Frontal cortex (tissue), 4 donors: Measurements from ENCODE around the gene MST1R. TPM values are rescaled to one million over a fixed set of nuclear protein-coding genes. Genes with fewer than 3 reads are reported as not detected.
"Not testable (repeated sequence)": the region's sequence is repeated elsewhere in the genome, so short reads cannot be mapped to it uniquely, and the experiment has no call there.

Source experiments
- DNase-seq, 2 donors: peaks; one replicate each; pipeline ENCODE4 v3.0.0; 2012; ENCODE audit warnings: low spot score in 2 of 2
- FAIRE-seq: peaks from 2 replicates; lab custom pipeline; 2012; peaks lifted over from hg19 to GRCh38; lab: Jason Lieb, UNC
- total RNA-seq: library from RNA; depleted of rRNA; stranded (reverse); fragments of >200 nt; gene quantifications from one replicate; pipeline ENCODE4 v1.2.3, GENCODE V29; 2014
- donor health status: control.
- donor health status: control.
- donor health status: control.

The MST1R gene
- total RNA-seq: 0.41 TPM

DNA sequence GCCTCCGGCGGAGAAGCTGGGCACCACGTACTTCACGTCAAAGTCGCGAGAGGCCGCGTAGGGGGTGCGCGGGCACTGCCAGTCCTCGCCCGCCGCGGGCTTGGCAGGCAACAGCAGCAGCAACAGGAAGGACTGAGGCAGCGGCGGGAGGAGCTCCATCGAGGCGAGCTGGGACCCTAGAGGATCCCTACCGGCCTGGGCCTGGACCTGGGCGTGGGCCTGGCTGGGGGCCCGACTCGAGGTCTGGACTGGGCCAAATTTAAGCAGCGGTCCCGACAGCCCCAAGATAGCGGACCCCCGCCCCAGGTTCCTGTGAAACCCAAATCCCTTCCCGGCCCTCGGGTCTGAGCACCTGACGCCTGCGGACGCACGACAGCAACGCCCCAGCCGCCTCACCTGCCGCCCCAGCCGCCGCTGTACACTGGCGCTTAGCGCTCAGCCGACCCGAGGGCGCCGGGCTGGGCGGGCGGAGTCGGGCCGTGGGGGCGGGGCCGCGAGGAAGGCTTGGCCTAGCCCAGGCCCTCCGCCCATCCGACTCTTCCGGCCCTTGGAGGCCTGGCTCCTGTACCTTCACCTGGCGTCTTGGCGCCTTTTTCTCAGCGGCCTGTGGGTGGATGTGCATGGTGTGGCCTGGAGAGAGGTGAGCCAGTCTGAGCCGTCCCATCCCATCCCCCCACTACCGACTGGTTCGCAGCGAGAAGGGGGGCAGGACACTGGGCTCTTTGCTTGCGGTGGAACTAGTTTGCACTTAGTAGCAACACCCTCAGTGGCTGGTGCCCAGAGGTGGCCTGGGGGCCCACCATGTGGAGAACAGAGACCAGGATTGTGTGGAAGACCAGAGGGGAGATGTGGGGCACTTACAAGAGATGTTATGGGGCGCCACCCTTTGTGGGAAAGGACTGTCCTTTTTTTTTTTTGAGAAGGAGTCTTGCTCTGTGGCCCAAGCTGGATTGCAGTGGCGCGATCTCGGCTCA lies at the start of gene MST1R:
Gene MST1R (minus strand): TSS at position 423 of the 974 bp plus-strand sequence. CDS start 264 bp downstream, at position 159.
- DNase-seq (no peak), FAIRE-seq (no peak)

DNA sequence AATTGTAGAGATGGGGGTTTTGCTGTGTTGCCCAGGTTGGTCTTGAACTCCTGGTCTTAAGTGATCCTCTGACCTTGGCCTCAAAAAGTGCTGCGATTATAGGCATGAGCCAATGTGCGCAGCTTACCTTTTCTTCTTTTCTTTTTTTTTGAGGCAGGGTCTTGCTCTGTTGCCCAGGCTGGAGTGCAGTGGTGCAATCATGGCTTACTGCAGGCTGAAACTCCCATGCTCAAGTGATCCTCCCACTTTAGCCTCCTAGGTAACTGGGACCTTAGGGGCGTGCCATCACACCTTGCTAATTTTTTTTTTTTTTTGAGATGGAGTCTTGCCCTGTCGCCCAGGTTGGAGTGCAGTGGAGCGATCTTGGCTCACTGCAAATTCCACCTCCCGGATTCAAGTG lies 49.3 kb upstream of the MST1R start:
- no peak for FAIRE-seq
- no peak for DNase-seq

DNA sequence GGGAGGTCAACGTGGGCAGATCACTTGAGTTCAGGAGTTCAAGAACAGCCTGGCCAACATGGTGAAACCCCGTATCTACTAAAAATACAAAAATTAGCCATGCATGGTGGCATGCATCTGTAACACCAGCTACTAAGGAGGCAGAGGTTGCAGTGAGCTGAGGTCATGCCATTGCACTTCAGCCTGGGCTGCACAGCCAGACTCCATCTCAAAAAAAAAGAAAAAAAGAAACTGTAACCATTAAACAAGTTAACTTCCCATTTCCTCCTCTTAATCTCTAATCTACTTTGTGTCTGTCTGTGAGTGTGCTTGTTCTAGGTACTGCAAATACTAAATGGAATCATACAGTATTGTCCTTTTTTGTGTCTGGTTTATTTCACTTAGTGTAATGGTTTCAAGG lies 39.0 kb upstream of the MST1R start:
- FAIRE-seq (no peak), DNase-seq (no peak)

DNA sequence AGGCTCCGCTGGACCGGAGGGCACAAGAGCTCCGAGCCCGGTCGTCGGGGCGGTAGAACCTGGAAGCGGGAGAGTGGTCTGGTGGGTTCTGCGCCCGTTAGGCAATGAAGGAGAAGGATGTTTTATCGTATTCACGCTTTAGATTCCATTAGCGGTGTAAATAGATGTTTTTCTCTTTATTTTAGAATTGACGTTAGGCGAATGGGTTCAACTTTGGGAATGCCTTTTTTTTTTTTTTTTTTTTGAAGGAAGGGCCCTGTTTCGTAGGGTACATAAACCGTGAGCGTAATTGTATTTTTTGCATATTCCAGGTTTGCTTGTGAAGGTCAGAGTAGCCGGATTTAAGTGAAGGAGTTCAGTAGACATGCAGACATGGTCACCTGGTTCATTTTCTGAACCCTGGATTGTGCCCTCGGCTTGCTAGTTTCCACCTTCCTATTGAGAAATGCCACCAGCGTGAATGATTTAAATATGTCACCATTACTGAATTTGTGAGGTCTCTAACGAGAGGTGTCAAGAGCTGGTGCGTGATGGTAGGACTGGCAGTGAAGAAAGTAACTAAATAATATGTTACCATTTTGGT lies 37.1 kb upstream of the MST1R start:
- no peak for FAIRE-seq
- DNase-seq: peak in 1 of 2 donors; percentile 32

DNA sequence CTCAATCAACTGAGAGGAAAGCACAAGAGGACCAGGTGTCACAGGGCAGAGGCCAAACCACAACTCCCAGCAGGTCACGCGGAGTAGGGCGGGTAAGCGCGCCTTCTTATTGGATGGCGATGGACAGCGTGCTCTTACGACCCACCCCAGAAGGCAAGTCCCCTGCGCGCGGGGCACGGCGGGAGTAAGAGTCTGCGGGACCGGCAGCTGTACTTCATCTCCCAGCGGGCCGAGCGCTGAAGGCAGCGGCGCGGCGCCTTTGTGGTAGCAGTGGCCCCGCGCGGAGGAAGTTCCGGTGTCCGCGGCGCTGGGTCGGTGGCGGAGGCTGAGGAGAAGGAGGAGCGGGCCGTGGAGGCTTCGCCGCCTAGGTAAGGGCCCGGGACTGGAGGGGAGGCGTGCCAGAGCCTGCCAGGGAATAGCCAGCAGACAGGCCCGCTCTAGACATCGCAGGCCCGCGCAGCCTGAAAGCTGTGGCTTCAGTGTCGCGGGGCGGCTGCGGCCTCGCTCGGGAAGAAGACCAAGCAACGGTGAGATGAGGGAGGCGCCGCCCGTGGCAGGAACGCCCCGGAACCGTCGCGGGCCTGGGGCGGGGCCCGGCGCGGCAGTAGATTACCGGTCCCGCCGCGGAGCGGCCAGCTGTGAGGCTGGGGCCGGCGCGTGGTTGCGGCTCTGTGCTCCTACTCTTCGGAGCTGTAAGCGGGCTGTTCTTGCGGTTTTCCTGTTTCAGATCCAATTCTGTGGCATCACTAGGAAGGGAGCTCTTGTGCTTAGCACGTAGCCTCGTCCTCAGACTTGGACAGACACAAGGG lies 36.4 kb upstream of the MST1R start, which contains the start of gene RBM6:
Gene RBM6 (plus strand): TSS at position 293 of the 809 bp plus-strand sequence. CDS start 22,492 bp downstream, outside the sequence.
- FAIRE-seq (no peak), DNase-seq (peak; percentile 95 to 98)

DNA sequence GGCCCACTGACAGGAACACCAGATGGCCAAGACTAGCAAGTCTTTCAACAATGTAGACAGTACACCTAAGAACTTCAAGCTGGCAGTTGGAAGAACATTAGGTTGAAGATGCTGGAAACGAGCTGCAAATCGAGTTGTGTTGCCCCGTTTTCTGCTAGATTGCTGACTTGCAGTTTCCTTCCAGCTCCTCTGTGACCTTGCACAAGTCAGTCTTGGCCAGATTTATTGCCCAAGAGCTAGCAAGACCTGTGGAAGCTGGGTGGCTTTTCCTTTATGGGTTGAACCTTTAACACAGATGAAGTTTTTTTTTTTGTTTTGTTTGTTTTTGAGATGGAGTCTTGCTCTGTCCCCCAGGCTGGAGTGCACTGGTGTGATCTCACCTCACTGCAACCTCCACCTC lies 33.4 kb upstream of the MST1R start:
- FAIRE-seq: no peak
- DNase-seq: no peak

DNA sequence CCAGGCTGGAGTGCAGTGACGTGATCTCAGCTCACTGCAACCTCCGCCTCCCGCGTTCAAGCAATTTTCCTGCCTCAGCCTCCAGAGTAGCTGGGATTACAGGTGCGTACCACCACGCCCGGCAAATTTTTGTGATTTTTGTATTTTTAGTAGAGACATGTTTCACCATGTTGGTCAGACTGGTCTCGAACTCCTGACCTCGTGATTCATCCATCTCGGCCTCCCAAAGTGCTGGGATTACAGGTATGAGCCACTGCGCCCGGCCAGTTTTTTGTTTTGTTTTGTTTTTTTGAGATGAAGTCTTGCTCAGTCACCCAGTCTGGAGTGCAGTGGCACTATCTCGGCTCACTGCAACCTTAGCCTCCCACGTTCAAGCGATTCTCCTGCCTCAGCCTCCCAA lies 28.6 kb upstream of the MST1R start:
- FAIRE-seq, DNase-seq: not testable (repeated sequence)

DNA sequence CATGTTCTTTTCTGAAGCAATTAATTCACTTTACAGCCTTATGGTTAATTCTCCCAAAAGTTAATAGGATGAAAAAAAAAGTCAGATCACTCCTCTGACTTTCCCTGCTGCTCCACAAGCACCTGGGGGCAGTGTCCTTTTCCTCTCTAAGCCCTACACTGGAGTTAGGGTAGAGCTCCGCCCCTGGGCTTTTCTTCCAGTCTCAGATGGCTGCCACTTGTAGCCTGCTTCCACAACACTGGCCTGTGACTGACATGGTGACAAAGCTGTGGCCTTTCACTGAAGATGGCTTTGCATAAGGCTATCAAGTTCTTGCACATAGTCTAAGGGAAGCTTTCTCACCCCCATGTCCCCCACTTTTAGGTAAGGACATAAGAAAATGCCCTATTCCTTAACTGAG lies 27.2 kb upstream of the MST1R start:
- DNase-seq: no peak
- no peak for FAIRE-seq

DNA sequence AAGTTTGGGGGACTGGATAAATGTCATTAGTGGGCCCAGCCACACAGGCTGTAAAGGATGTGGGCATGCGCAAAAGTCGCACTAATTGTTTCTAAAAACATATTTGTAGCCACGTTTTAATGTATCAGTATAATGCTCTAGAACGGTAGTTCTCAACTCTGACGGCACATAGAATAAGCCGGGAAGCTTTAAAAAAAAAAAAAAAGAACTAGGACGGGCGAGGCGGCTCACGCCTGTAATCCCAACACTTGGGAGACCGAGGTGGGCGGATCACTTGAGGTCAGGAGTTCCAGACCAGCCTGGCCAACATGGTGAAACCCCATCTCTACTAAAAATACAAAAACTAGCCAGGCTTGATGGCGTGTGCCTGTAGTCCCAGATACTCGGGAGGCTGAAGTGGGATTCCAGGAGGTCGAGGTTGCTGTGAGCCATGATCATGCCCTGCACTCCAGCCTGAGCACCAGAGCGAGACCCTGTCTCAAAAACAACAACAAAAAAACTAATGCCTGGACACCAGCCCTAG lies 26.6 kb upstream of the MST1R start:
- DNase-seq: no peak
- no peak for FAIRE-seq

DNA sequence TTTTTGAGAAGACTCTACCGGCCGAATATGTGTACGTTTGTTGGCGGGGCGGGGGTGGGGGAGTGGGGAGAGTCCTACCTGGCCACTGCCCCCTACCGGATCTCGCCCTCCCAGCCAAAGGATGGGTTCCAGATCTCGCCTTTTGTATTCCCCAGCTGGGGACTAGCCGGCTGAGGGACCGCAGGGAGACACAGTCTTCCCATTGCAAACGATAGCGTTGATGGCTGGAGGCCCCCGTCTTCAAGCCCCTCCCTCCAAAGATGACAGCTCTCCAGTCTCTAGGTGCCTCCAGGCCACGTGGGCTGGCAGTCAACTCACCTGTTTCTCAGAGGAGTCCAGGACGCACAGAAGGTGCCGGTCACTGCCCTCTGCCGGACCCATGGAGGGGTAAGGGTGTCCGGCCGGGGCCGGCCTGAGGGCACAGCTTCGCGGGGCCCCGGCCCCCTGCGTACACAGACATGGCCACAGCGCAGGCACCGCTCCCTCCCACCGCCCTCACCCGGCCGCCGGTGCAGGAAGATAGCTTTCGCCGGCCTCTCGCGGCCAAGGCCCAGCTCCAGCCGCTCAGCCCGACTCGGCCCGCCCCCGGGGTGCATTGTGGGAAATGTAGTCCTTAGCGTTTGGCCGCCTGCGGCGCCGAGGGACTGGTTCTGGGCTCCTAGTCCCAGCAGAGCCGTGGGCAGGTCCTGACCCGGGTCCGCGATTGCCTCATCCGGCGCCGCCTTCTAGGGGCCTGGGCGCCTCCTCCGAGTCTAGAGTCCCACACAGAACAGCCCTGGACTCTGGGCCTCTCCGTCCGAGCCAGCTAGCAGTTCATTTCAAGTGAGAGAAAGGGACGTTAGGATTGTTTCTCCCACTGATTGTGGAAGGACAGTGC lies 25.9 kb upstream of the MST1R start, which contains the start of gene MON1A:
Gene MON1A (minus strand): TSS at position 521 of the 877 bp plus-strand sequence. CDS start 16,465 bp downstream, outside the sequence.
- FAIRE-seq: no peak
- DNase-seq: peak; percentile 76 to 81

DNA sequence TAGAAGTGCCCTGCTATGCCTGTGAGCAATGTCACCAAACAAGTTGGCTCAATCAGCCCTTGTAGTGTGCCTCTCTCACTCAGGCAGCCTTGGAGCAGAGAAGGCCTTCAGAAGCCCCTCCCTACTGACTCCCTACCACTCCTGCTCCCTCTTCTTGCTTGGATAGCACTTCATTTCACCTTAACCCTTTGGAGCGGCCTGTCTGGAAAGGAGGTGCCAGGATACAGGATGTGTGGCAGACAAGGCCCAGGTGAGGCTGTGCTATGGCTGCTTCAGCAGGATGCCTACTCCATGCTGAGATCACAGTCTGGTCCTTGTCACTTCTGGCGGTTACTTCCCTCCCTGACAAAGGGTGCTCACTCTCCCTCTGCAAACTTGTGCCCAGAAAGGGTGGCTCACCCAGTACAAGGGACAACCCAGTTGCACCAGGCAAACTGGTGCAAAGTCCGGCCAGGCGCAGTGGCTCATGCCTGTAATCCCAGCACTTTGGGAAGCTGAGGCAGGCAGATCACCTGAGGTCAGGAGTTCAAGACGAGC lies 24.9 kb upstream of the MST1R start:
- no peak for FAIRE-seq
- DNase-seq: no peak

DNA sequence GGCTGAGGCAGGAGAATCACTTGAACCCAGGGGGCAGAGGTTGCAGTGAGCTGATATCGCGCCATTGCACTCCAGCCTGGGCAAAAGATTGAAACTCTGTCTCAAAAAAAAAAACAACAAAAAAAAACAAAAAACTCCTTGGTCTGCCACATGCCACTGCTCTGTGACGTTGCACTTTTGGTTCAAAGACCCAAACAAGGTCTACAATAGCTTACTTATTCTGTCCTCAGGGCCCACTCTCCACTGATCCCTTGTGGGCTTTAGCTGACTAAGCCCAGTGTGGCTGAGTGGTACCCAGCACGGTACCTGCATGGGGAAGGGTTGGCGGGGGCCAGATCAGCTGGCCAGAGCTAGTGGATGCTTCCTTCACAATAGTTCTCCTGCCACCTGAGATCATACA lies 24.1 kb upstream of the MST1R start:
- no peak for FAIRE-seq
- no peak for DNase-seq

DNA sequence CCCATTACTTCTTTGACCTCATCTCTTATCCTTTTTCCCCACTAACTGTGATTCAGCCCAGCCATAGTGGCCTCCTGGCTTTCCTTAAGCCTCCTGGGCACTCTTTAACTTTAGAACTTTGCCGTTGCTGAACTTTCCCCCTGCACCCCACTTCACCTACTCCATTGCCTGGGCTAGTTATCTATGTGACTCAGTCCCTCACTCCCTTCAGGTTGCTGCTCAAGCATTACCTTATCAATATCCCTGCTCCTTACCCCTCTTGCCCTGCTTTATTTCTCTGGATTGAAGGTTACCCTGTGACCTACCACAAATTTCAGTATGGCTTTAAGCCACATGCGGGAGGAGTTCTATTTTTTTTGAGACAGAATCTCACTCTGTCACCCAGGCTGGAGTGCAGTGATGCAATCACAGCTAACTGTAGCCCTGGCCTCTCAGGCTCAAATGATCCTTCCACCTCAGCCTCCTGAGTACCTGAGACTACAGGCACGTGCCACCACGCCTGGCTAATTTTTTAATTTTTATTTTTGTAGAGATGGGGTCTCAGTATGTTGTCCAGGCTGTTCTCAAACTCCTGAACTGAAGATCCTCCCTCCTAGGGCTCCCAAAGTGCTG lies 22.6 kb upstream of the MST1R start:
- DNase-seq: no peak
- no peak for FAIRE-seq

DNA sequence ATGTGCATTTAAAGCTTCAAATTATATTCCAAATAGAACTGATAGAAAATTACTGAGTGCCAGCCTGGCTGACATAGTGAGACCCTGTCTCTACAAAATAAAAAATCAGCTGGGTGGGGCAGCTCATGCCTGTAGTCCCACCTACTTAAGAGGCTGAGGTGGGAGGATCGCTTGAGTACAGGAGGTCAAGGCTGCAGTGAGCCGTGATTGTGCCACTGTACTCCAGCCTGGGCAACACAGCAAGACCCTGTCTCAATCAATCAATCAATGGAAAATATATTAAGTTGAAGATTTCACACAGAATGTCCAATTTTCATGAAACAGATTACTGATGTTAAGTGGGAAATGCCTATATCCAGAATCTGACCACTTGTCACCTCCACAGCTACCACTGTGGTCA lies 21.8 kb upstream of the MST1R start:
- FAIRE-seq (no peak), DNase-seq (no peak)

DNA sequence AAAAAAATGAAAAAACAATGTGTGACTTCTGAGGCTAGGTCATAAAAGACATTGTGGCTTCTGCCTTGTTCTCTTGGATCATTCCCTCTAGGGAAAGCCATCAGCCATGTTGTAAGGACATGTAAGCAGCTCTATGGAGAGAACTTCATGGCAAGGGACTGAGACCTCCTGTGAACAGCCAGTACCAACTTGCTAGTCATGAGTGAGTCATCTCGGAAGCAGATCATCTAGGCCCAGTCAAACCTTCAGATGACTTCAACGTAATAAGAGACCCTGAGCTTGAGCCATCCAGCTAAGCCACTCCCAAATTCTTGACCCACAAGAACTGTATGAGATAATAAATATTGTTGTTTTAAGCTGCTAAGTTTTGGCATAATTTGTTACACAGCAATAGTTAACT lies 21.0 kb upstream of the MST1R start:
- DNase-seq (no peak), FAIRE-seq (no peak)

DNA sequence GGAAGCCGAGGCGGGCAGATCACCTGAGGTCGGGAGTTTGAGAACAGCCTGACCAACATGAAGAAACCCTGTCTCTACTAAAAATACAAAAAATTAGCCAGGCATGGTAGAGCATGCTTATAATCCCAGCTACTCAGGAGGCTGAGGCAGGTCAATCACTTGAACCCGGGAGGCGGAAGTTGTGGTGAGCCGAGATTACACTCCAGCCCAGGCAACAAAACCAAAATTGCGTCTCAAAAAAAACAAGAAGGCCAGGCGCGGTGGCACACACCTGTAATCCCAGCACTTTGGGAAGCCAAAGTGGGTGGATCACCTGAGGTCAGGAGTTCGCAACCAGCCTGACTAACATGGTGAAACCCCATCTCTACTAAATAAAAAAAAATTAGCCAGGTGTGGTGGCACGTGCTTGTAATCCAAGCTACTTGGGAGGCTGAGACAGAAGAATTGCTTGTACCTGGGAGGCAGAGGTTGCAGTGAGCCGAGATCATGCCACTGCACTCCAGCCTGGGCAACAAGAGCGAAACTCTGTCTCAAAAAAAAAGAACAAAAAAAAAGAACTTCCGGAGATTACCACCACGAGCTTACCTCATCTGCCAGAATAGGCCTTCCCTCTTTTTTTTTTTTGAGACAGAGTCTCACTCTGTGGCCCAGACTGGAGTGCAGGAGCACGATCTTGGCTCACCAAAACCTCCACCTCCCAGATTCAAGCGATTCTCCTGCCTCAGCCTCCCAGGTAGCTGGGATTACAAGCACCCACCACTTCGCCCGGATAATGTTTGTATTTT lies 14.3 kb upstream of the MST1R start:
- not testable (repeated sequence) for FAIRE-seq, DNase-seq

DNA sequence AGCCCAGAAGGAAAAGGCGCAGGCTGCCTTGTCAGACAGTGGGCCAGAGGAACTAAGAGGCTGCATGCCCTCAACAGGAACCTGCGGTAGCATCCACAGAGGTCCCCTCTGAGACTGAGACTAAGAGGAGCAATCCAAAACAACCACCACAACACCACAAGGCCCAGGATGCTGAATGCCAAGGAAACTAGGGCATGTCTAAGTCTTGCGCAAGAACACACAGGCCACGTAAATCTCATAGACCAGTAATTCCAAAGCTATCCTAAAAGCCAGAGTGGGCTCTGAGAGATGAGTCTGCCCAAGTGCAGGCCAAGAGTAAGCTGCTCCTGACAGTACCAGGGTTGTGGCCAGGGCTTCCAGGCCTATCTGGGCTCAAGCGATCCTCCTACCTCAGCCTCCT lies 13.0 kb upstream of the MST1R start:
- FAIRE-seq (no peak), DNase-seq (no peak)

DNA sequence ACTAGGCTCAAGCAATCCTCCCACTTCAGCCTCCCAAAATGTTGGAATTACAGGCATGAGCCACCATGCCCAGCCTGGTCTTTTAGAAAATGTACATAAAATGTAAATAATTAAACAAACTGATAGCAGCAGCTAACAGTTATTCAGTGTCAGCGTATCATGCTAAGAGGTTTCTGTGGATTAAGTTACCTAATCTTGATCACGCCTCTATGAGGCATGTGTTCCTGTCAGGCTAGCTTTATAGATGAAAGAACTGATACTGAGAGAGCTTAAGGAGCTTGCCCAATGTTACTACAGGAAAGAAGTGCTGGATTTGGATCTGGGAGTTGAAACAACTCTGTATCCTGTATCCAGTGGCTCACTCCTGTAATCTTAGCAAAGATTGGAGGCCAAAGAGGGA lies 11.2 kb upstream of the MST1R start:
- DNase-seq (no peak), FAIRE-seq (no peak)
